ENCODE results near the gene KIF13A. TPM values are rescaled to one million over a fixed set of nuclear protein-coding genes. Genes with fewer than 3 reads are reported as not detected.

The KIF13A gene
- total and polyA plus RNA-seq, 9 of the 15 experiments (the other 6 are each of a cell fraction or from before 2014, with no cell fraction given), result 3.6 to 44.3 (median 29.7) TPM

DNA sequence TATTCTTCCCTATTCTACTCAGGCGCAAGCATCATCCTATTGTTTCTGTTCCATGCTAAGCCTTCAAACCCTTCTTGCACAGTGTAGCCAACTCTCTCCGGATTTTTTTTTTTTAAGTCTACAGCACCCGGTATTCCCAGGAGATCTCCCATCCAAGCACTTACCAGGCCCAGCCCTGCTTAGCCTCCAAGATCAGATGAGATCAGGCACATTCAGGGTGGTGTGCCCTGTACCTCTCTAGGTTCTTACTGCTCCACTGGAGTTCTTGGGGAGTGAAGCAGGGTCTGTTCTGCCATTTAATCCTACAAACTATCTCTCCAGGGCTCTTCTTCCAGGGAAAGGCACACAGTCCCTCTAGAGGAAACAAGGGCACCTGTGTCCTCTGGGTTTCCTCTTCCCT lies 265.8 kb downstream of the KIF13A start:
- POLR2A ChIA-PET, result interaction anchor here (1.2 kb wide), 1 partner anchor 11 kb away, joined by 4 read pairs; no protein-coding TSS in a partner anchor
- in situ Hi-C loops (cut with MboI), result no loop called here
- Histone ChIP-seq H3K79me2 (ENCODE audit: control insufficient read depth, insufficient read depth, low read length) (no peaks in the 10 kb centered on the region), H3K9ac (ENCODE audit: insufficient read depth in 1 of 2, low read depth in 2 of 2, low read length in 2 of 2) (peak overlapping the region in 1 of 2 experiments; percentile 55; a peak in 1 of 4 replicates), H3K4me1 (replicated peaks in 1 of 2; ENCODE audit: control insufficient read depth in 2 of 2, insufficient read depth in 2 of 2, low read length in 2 of 2) (peaks cover 4 to 8% of the 10 kb centered on the region in 2 experiments), H3K9me1 (ENCODE audit: control insufficient read depth, insufficient read depth, low read length) (no peaks in the 10 kb centered on the region), H3K36me3 (ENCODE audit: control insufficient read depth, insufficient read depth, low read length) (no peaks in the 10 kb centered on the region), H3K4me3 (no peak overlapping the region), H3K9me3 (replicated peaks; ENCODE audit: control insufficient read depth, insufficient read depth, low read depth, low read length) (no peaks in the 10 kb centered on the region), H3K4me2 (ENCODE audit: insufficient read depth, low read length) (no peak overlapping the region), H4K20me1 (replicated peaks; ENCODE audit: control insufficient read depth, insufficient read depth, low read length) (no peaks in the 10 kb centered on the region), H2AFZ (ENCODE audit: low read depth, low read length) (peak overlapping the region; percentile 37; the same call in 1 of the 2 replicates), H3K27me3 (ENCODE audit: control insufficient read depth in 2 of 2, insufficient read depth in 2 of 2, low read length in 2 of 2) (no peaks in the 10 kb centered on the region), H3K27ac (ENCODE audit: extremely low read depth, low read depth, low read length) (no peak overlapping the region)
- BruUV-seq (replicated peaks), result no TSS peak
- DNase-seq (ENCODE audit: extremely low read depth in 1 of 4, low spot score in 3 of 4) (peak in 1 of 4 experiments; percentile 5), ATAC-seq (peak; percentile 10), FAIRE-seq (no peak)
- TF ChIP-seq DMBX1 (CRISPR knock-in tag; IDR thresholded peaks at IDR 0.05; ENCODE audit: borderline replicate concordance), result no peak
- TF ChIP-seq, protein P1, sequence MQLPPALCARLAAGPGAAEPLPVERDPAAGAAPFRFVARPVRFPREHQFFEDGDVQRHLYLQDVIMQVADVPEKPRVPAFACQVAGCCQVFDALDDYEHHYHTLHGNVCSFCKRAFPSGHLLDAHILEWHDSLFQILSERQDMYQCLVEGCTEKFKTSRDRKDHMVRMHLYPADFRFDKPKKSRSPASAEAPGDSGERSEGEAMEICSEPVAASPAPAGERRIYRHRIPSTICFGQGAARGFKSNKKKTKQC (CRISPR knock-in tag; IDR thresholded peaks at IDR 0.05), result no peak
- TF ChIP-seq, protein P2, sequence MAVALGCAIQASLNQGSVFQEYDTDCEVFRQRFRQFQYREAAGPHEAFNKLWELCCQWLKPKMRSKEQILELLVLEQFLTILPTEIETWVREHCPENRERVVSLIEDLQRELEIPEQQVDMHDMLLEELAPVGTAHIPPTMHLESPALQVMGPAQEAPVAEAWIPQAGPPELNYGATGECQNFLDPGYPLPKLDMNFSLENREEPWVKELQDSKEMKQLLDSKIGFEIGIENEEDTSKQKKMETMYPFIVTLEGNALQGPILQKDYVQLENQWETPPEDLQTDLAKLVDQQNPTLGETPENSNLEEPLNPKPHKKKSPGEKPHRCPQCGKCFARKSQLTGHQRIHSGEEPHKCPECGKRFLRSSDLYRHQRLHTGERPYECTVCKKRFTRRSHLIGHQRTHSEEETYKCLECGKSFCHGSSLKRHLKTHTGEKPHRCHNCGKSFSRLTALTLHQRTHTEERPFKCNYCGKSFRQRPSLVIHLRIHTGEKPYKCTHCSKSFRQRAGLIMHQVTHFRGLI (CRISPR knock-in tag; IDR thresholded peaks at IDR 0.05), result no peak
- no peak for TF ChIP-seq PTBP1 (IDR thresholded peaks at IDR 0.05; ENCODE audit: low read depth, low read length)
- TF ChIP-seq ZNF431 (CRISPR knock-in tag; IDR thresholded peaks at IDR 0.05), result no peak
- CTCF ChIA-PET (ENCODE audit: low intra/inter-chr PET ratio), result no interaction called here
- WGBS (ENCODE audit: insufficient coverage, low coverage, missing lambda C conversion rate), result 36% methylated on average over 3 of the region's 3 CpGs
- intact Hi-C loops (cut with micrococcal nuclease), result no loop called here
